GM18520 (cell line): ENCODE results near the gene P2RY8.

Source experiments
- ATAC-seq: cut with Tn5 transposase; IDR thresholded peaks from one replicate; pipeline ENCODE4 v1.9.1; 2021; ENCODE audit not compliant: unreplicated experiment

The P2RY8 gene

GRCh38 chrX:1420371-1420770 is 116.6 kb downstream of the P2RY8 start:
- ATAC-seq = no peak

- no peak for ATAC-seq
These were observed 117.2 kb downstream of the P2RY8 start for GRCh38 chrX:1419545-1420355.

- ATAC-seq = no peak
These were observed 118.0 kb downstream of the P2RY8 start for GRCh38 chrX:1418901-1419544.

GRCh38 chrX:1417921-1418771 is 118.8 kb downstream of the P2RY8 start:
- no peak for ATAC-seq

GRCh38 chrX:1416965-1417760 is 119.8 kb downstream of the P2RY8 start:
- ATAC-seq = no peak

GRCh38 chrX:1416327-1416784 is 120.6 kb downstream of the P2RY8 start:
- no peak for ATAC-seq
